Adipocyte (in vitro differentiated cells): Measurements from ENCODE around the gene CDH23.

ENCODE experiments used
- DNase-seq: peaks from one replicate; pipeline ENCODE4 v3.0.0-alpha.2; 2015; ENCODE audit warnings: low read depth
- H3K27me3 ChIP-seq: replicated peaks from 2 replicates; pipeline ENCODE4 v1.7.0; 2013; ENCODE audit warnings: mild to moderate bottlenecking, low read length, moderate library complexity; ENCODE audit not compliant: control insufficient read depth, insufficient read depth
- H3K36me3 ChIP-seq: 2 replicates; pipeline ENCODE4 v1.7.0; 2013; ENCODE audit warnings: low read length, mild to moderate bottlenecking, moderate library complexity; ENCODE audit not compliant: control insufficient read depth, insufficient read depth, severe bottlenecking
- H3K4me1 ChIP-seq: 2 replicates; pipeline ENCODE4 v1.7.0; 2013; ENCODE audit warnings: mild to moderate bottlenecking, low read length, moderate library complexity; ENCODE audit not compliant: control insufficient read depth, insufficient read depth
- H3K4me3 ChIP-seq: 2 replicates; pipeline ENCODE4 v1.7.0; 2013; ENCODE audit warnings: mild to moderate bottlenecking, low read length, moderate library complexity
- H3K9ac ChIP-seq: 2 replicates; pipeline ENCODE4 v1.7.0; 2013; ENCODE audit warnings: mild to moderate bottlenecking, low read length, moderate library complexity
- H3K9me3 ChIP-seq: 2 replicates; pipeline ENCODE4 v1.7.0; 2013; ENCODE audit warnings: mild to moderate bottlenecking, low read length, moderate library complexity; ENCODE audit not compliant: control insufficient read depth

Gene CDH23

GRCh38 chr10:71537681-71538080 is 141.0 kb downstream of the CDH23 start:
- no peak for DNase-seq
- no peak overlapping the region for H3K4me3 ChIP-seq
- peaks cover 18% of the 10 kb centered on the region for H3K27me3 ChIP-seq
- no peaks in the 10 kb centered on the region for H3K4me1 ChIP-seq
- H3K36me3 ChIP-seq, result no peaks in the 10 kb centered on the region
- no peaks in the 10 kb centered on the region for H3K9me3 ChIP-seq
- H3K9ac ChIP-seq, result no peak overlapping the region

- no peak for DNase-seq
- Histone ChIP-seq H3K27me3 (peaks cover 18% of the 10 kb centered on the region), H3K4me3 (no peak overlapping the region), H3K4me1 (no peaks in the 10 kb centered on the region), H3K9me3 (no peaks in the 10 kb centered on the region), H3K9ac (no peak overlapping the region), H3K36me3 (no peaks in the 10 kb centered on the region)
These were observed 142.0 kb downstream of the CDH23 start for GRCh38 chr10:71538608-71539260.

- H3K27me3 ChIP-seq, result peaks cover 18% of the 10 kb centered on the region
- DNase-seq, result no peak
- H3K4me3 ChIP-seq, result no peak overlapping the region
- no peaks in the 10 kb centered on the region for H3K9me3 ChIP-seq
- no peaks in the 10 kb centered on the region for H3K36me3 ChIP-seq
- no peaks in the 10 kb centered on the region for H3K4me1 ChIP-seq
- no peak overlapping the region for H3K9ac ChIP-seq
These were observed 142.9 kb downstream of the CDH23 start for GRCh38 chr10:71539442-71540118.

GRCh38 chr10:71542478-71542877 is 145.8 kb downstream of the CDH23 start:
- Histone ChIP-seq H3K36me3 (no peaks in the 10 kb centered on the region), H3K9ac (no peak overlapping the region), H3K27me3 (peaks cover 18% of the 10 kb centered on the region), H3K4me1 (peaks cover under 1% of the 10 kb centered on the region), H3K9me3 (no peaks in the 10 kb centered on the region), H3K4me3 (no peak overlapping the region)
- DNase-seq, result no peak

- no peak overlapping the region for H3K9ac ChIP-seq
- H3K4me1 ChIP-seq, result peaks cover 10% of the 10 kb centered on the region
- no peak for DNase-seq
- H3K27me3 ChIP-seq, result peaks cover 16% of the 10 kb centered on the region
- H3K9me3 ChIP-seq, result no peaks in the 10 kb centered on the region
- H3K36me3 ChIP-seq, result no peaks in the 10 kb centered on the region
- H3K4me3 ChIP-seq, result no peak overlapping the region
These were observed 147.0 kb downstream of the CDH23 start for GRCh38 chr10:71543608-71544170.

GRCh38 chr10:71545001-71545400 is 148.3 kb downstream of the CDH23 start:
- Histone ChIP-seq H3K9ac (no peak overlapping the region), H3K4me3 (no peak overlapping the region), H3K4me1 (peaks cover 10% of the 10 kb centered on the region), H3K27me3 (peaks cover 3% of the 10 kb centered on the region), H3K9me3 (no peaks in the 10 kb centered on the region), H3K36me3 (no peaks in the 10 kb centered on the region)
- DNase-seq, result no peak

- Histone ChIP-seq H3K9me3 (no peaks in the 10 kb centered on the region), H3K9ac (no peak overlapping the region), H3K27me3 (peaks cover under 1% of the 10 kb centered on the region), H3K4me1 (peaks cover 10% of the 10 kb centered on the region), H3K36me3 (no peaks in the 10 kb centered on the region), H3K4me3 (no peak overlapping the region)
- DNase-seq, result no peak
These were observed 149.5 kb downstream of the CDH23 start for GRCh38 chr10:71546220-71546619.

GRCh38 chr10:71547312-71547711 is 150.6 kb downstream of the CDH23 start:
- H3K9me3 ChIP-seq, result no peaks in the 10 kb centered on the region
- peaks cover 10% of the 10 kb centered on the region for H3K4me1 ChIP-seq
- H3K27me3 ChIP-seq, result peaks cover 7% of the 10 kb centered on the region
- H3K36me3 ChIP-seq, result no peaks in the 10 kb centered on the region
- H3K4me3 ChIP-seq, result no peak overlapping the region
- no peak for DNase-seq
- H3K9ac ChIP-seq, result no peak overlapping the region

- H3K27me3 ChIP-seq, result peaks cover 15% of the 10 kb centered on the region
- peak; percentile 26 for DNase-seq
These were observed 151.4 kb downstream of the CDH23 start for GRCh38 chr10:71547876-71548846.

GRCh38 chr10:71549766-71550533 is 153.2 kb downstream of the CDH23 start:
- H3K36me3 ChIP-seq, result no peaks in the 10 kb centered on the region
- DNase-seq, result no peak
- peaks cover 23% of the 10 kb centered on the region for H3K27me3 ChIP-seq
- no peak overlapping the region for H3K4me3 ChIP-seq
- H3K4me1 ChIP-seq, result peaks cover 10% of the 10 kb centered on the region
- H3K9ac ChIP-seq, result no peak overlapping the region
- no peaks in the 10 kb centered on the region for H3K9me3 ChIP-seq

More at GRCh38 chr10:71547876-71548846, 151.4 kb downstream of the CDH23 start:
- Histone ChIP-seq H3K9ac (peak overlapping the region; percentile 26), H3K4me3 (no peak overlapping the region), H3K36me3 (no peaks in the 10 kb centered on the region), H3K4me1 (peaks cover 10% of the 10 kb centered on the region), H3K9me3 (no peaks in the 10 kb centered on the region)
